Stimulated activated CD8-positive, alpha-beta memory T cell treated with anti-CD3 and anti-CD28 coated beads, Interleukin-4, amount 100 ng/mL, for 1 hour (primary cell): ENCODE data around the gene CCDC3.

Experiments
- DNase-seq, 2 donors: peaks; one replicate each; pipeline ENCODE4 v3.0.0-alpha.2; 2020; ENCODE audit warnings: low read depth in 2 of 2, low spot score in 1 of 2

Gene CCDC3

GRCh38 chr10:12962556-12962955 is 39.0 kb downstream of the CCDC3 start:
- DNase-seq, result no peak

GRCh38 chr10:12961416-12962205 is 39.9 kb downstream of the CCDC3 start:
- no peak for DNase-seq

- DNase-seq, result no peak
These were observed 40.6 kb downstream of the CCDC3 start for GRCh38 chr10:12960941-12961340.

- no peak for DNase-seq
These were observed 41.1 kb downstream of the CCDC3 start for GRCh38 chr10:12960334-12960898.

GRCh38 chr10:12958546-12959110 is 42.9 kb downstream of the CCDC3 start:
- DNase-seq, result no peak

- no peak for DNase-seq
These were observed 44.4 kb downstream of the CCDC3 start for GRCh38 chr10:12957081-12957480.

- no peak for DNase-seq
These were observed 46.6 kb downstream of the CCDC3 start for GRCh38 chr10:12954866-12955265.

GRCh38 chr10:12950583-12951128 is 50.9 kb downstream of the CCDC3 start:
- DNase-seq, result no peak

GRCh38 chr10:12949248-12949647 is 52.3 kb downstream of the CCDC3 start:
- no peak for DNase-seq

- no peak for DNase-seq
These were observed 53.8 kb downstream of the CCDC3 start for GRCh38 chr10:12947741-12948140.

GRCh38 chr10:12946372-12946771 is 55.1 kb downstream of the CCDC3 start:
- no peak for DNase-seq

GRCh38 chr10:12945690-12946359 is 55.7 kb downstream of the CCDC3 start:
- DNase-seq, result no peak

GRCh38 chr10:12944931-12945330 is 56.6 kb downstream of the CCDC3 start:
- DNase-seq, result no peak

GRCh38 chr10:12943425-12943824 is 58.1 kb downstream of the CCDC3 start:
- DNase-seq, result no peak

GRCh38 chr10:12941966-12942365 is 59.5 kb downstream of the CCDC3 start:
- DNase-seq, result no peak

- DNase-seq, result no peak
These were observed 60.7 kb downstream of the CCDC3 start for GRCh38 chr10:12940791-12941190.

GRCh38 chr10:12938271-12938670 is 63.2 kb downstream of the CCDC3 start:
- no peak for DNase-seq

- no peak for DNase-seq
These were observed 64.0 kb downstream of the CCDC3 start for GRCh38 chr10:12937527-12937926.

- DNase-seq, result no peak
These were observed 66.7 kb downstream of the CCDC3 start for GRCh38 chr10:12934777-12935176.

GRCh38 chr10:12929381-12929780 is 72.1 kb downstream of the CCDC3 start:
- no peak for DNase-seq

- DNase-seq, result no peak
These were observed 72.9 kb downstream of the CCDC3 start for GRCh38 chr10:12928571-12928970.

- no peak for DNase-seq
These were observed 73.6 kb downstream of the CCDC3 start for GRCh38 chr10:12927896-12928295.
